ENCODE results near the gene DMD. TPM values are rescaled to one million over a fixed set of nuclear protein-coding genes. Genes with fewer than 3 reads are reported as not detected.

The DMD gene
- total RNA-seq, 1 donor from 2014 or later, result 143 TPM

DNA sequence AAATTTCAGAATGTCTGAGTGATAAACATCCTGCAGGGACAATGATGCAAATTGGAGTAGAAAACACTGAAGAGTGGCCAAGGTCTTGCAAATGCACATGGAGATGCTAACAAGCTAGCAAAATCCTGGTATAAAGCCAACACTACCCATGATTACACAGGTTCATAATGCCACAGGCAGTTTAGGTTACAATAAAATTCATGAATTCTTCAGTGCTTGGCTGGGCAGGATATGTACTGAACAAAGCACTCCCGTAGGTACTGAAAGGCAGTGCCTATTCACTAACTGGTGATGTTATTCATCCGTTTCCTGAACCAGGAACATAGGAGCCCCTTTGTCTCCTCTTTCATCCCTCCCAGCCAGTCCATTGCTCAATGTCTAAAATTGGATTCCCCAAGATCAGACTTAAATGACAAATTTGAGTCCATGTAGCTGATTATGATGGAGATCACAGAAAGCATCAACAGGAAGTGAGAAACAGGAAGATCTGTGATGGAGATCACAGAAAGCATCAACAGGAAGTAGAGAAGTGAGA is 244.5 kb downstream of the DMD start:
- Histone ChIP-seq H3K4me1 (no peaks in the 10 kb centered on the region), H3K27me3 (ENCODE audit: low read depth) (no peaks in the 10 kb centered on the region), H3K4me3 (no peak overlapping the region), H3K36me3 (no peaks in the 10 kb centered on the region), H3K9me3 (replicated peaks) (no peaks in the 10 kb centered on the region), H3K27ac (replicated peaks) (no peak overlapping the region)
- TF ChIP-seq, protein P1, sequence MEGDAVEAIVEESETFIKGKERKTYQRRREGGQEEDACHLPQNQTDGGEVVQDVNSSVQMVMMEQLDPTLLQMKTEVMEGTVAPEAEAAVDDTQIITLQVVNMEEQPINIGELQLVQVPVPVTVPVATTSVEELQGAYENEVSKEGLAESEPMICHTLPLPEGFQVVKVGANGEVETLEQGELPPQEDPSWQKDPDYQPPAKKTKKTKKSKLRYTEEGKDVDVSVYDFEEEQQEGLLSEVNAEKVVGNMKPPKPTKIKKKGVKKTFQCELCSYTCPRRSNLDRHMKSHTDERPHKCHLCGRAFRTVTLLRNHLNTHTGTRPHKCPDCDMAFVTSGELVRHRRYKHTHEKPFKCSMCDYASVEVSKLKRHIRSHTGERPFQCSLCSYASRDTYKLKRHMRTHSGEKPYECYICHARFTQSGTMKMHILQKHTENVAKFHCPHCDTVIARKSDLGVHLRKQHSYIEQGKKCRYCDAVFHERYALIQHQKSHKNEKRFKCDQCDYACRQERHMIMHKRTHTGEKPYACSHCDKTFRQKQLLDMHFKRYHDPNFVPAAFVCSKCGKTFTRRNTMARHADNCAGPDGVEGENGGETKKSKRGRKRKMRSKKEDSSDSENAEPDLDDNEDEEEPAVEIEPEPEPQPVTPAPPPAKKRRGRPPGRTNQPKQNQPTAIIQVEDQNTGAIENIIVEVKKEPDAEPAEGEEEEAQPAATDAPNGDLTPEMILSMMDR (IDR thresholded peaks at IDR 0.05; ENCODE audit: borderline replicate concordance), result no peak
- no peak for DNase-seq
- intact Hi-C loops (cut with micrococcal nuclease), result no loop called here

DNA sequence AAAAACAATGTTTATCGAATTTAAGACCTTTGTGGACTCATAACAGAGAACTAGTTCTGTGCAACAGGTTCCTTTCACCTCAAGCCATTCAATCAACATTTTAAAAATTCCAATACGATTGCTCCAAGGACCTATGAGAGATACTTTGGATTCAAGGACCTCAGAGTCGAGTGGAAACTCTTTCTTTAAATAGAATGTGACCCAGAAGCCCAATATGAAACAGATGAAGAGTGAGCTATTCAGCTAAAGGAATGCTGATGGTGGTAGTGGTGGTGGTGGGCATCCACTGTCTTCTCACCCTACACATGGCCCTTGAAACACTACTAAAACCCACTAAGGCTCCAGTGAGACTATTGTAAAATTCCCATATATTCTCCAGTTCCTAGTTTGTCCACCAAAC is 257.2 kb downstream of the DMD start:
- no peak overlapping the region for H3K4me3 ChIP-seq
- intact Hi-C loops (cut with micrococcal nuclease), result no loop called here
- no peaks in the 10 kb centered on the region for H3K4me1 ChIP-seq
- H3K9me3 ChIP-seq (replicated peaks), result no peaks in the 10 kb centered on the region
- no peak for DNase-seq
- H3K36me3 ChIP-seq, result no peaks in the 10 kb centered on the region
- TF ChIP-seq, protein P1 (IDR thresholded peaks at IDR 0.05; ENCODE audit: borderline replicate concordance), result no peak
- H3K27ac ChIP-seq (replicated peaks), result no peak overlapping the region
- no peaks in the 10 kb centered on the region for H3K27me3 ChIP-seq (ENCODE audit: low read depth)

DNA sequence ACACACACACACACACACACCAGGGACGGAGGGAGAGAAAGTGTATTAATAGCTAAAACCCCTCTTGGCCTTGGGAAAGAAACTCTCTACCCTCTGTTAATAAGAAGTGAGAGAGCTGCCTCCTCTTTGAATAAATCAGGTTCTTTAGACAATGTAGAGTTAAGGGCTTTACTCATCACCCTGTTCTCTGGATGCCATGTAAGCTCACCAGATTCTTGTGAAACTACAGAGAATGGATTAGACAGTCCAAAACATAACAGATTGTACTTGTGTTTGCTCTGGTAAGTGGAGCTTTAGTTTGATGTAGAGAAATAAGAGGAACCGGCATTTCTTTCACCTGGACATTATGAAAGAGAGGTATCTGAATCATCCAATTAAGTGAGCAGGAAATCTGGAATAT is 263.2 kb downstream of the DMD start:
- H3K4me1 ChIP-seq, result no peaks in the 10 kb centered on the region
- no peaks in the 10 kb centered on the region for H3K36me3 ChIP-seq
- no peak overlapping the region for H3K27ac ChIP-seq (replicated peaks)
- no peaks in the 10 kb centered on the region for H3K27me3 ChIP-seq (ENCODE audit: low read depth)
- intact Hi-C loops (cut with micrococcal nuclease), result no loop called here
- H3K9me3 ChIP-seq (replicated peaks), result no peaks in the 10 kb centered on the region
- DNase-seq, result no peak
- TF ChIP-seq, protein P1 (IDR thresholded peaks at IDR 0.05; ENCODE audit: borderline replicate concordance), result no peak
- no peak overlapping the region for H3K4me3 ChIP-seq

DNA sequence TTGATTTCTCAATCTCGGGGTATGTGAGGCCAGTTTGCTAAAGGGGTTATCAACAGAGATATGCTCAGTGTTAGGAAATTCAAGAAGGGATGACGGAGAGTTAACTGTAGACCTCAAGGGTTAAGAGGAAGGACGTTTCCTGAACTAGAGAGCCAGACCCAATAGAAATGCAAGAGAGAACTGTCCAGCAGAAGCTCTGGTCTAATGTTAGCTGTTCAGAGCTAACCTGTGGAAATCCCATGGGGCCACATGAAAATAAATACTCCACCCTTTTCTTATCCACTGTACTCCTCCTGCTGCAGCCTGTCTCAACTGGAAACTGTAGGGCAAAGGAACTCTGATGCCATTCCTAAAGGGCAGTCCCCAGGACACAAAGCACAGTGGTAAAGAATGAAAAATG is 274.3 kb downstream of the DMD start:
- Histone ChIP-seq H3K36me3 (no peaks in the 10 kb centered on the region), H3K4me1 (no peaks in the 10 kb centered on the region), H3K9me3 (replicated peaks) (no peaks in the 10 kb centered on the region), H3K27ac (replicated peaks) (no peak overlapping the region), H3K4me3 (no peak overlapping the region), H3K27me3 (ENCODE audit: low read depth) (no peaks in the 10 kb centered on the region)
- DNase-seq, result no peak
- intact Hi-C loops (cut with micrococcal nuclease), result no loop called here
- TF ChIP-seq, protein P1 (IDR thresholded peaks at IDR 0.05; ENCODE audit: borderline replicate concordance), result no peak

DNA sequence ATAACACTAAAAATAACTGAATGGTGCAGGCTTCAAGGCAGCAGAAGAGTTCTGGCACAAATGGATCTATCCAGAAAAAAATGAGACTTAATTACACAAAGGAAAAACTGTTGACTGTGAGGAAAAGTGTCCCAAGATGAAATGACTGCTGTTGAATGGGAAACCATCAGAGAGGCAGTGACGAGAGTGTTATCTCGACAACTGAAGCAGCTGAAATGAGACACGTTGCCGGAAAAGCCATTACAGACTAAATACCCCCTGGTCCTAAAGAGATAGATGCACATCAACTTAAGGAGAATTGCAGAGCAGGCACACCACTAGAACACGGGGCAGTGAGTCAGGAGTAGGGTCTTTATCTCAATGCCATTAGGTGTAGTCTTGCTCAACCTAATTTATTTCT is 277.8 kb downstream of the DMD start:
- DNase-seq, result no peak
- Histone ChIP-seq H3K4me1 (no peaks in the 10 kb centered on the region), H3K9me3 (replicated peaks) (no peaks in the 10 kb centered on the region), H3K27ac (replicated peaks) (no peak overlapping the region), H3K4me3 (no peak overlapping the region), H3K36me3 (no peaks in the 10 kb centered on the region), H3K27me3 (ENCODE audit: low read depth) (no peaks in the 10 kb centered on the region)
- TF ChIP-seq, protein P1 (IDR thresholded peaks at IDR 0.05; ENCODE audit: borderline replicate concordance), result no peak
- intact Hi-C loops (cut with micrococcal nuclease), result no loop called here
